ENCODE measurements around the gene FAM240B. TPM values are rescaled to one million over a fixed set of nuclear protein-coding genes. Genes with fewer than 3 reads are reported as not detected.

The FAM240B gene
- total and polyA plus RNA-seq, 2 of the 4 experiments (the other 2 are of a cell fraction): not detected

GRCh38 chr9:38718148-38718547, 1.8 kb downstream of the FAM240B start:
- Histone ChIP-seq H2AFZ (replicated peaks; ENCODE audit: low read length, poor library complexity) (no peak overlapping the region), H3K4ac (ENCODE audit: low read depth, low read length) (no peak overlapping the region), H3K4me1 (ENCODE audit: control insufficient read depth, insufficient read depth, low read length) (no peaks in the 10 kb centered on the region), H3K9me1 (ENCODE audit: insufficient read depth, low read length) (no peaks in the 10 kb centered on the region), H3K36me3 (ENCODE audit: control insufficient read depth, insufficient read depth, low read length) (no peaks in the 10 kb centered on the region), H4K5ac (ENCODE audit: low read depth, low read length) (no peak overlapping the region), H3K18ac (ENCODE audit: low read depth, low read length) (no peak overlapping the region), H3K79me1 (ENCODE audit: low read depth in 1 of 2, low read length in 2 of 2) (no peaks in the 10 kb centered on the region), H2AK9ac (replicated peaks; ENCODE audit: low read depth, low read length, poor library complexity) (no peak overlapping the region), H2AK5ac (ENCODE audit: low read depth, low read length) (no peak overlapping the region), H3K4me2 (ENCODE audit: low read depth, low read length) (no peak overlapping the region), H3K27me3 (ENCODE audit: control insufficient read depth, insufficient read depth, low read length) (no peaks in the 10 kb centered on the region), H3K23ac (ENCODE audit: low read depth, low read length) (no peak overlapping the region), H3K4me3 (ENCODE audit: insufficient read depth, low read depth, low read length) (no peak overlapping the region), H3K9me3 (ENCODE audit: control insufficient read depth, insufficient read depth, low read length) (0 out of 2 replicates have a peak, but pooled peaks cover 2% of the 10 kb centered on the region), H3K9ac (ENCODE audit: low read depth, low read length) (no peak overlapping the region), H3K14ac (replicated peaks; ENCODE audit: low read depth, low read length) (no peak overlapping the region), H2BK15ac (ENCODE audit: low read depth, low read length) (no peak overlapping the region), H2BK120ac (ENCODE audit: low read depth, low read length) (no peak overlapping the region), H4K20me1 (ENCODE audit: insufficient read depth, low read length) (no peaks in the 10 kb centered on the region), H2BK20ac (ENCODE audit: low read depth, low read length) (no peak overlapping the region), H4K8ac (ENCODE audit: low read depth in 2 of 2, low read length in 2 of 2) (no peak overlapping the region), H3K56ac (ENCODE audit: extremely low read depth, insufficient read depth, low read length) (no peak overlapping the region), H2BK5ac (ENCODE audit: low read depth, low read length, poor library complexity, severe bottlenecking) (no peak overlapping the region), H4K91ac (ENCODE audit: insufficient read depth, low read depth, low read length) (no peak overlapping the region), H3K27ac (ENCODE audit: insufficient read depth, low read length) (no peak overlapping the region)
- ChIA-PET POLR2A (ENCODE audit: unreplicated experiment) (no interaction called here), CTCF (no interaction called here)
- dilution Hi-C loops (cut with HindIII; ENCODE audit: low sequenced_read_pairs, unreplicated experiment) (no loop called here), intact Hi-C loops (cut with micrococcal nuclease) (loop anchor here (10.0 kb wide), 1 partner anchor 53 kb away; no protein-coding TSS in a partner anchor), in situ Hi-C loops (cut with MboI; ENCODE audit: low sequenced_read_pairs) (no loop called here)
- TF ChIP-seq SMC3 (IDR thresholded peaks at IDR 0.05; ENCODE audit: low read depth, low read length) (no peak), MAFK (IDR thresholded peaks at IDR 0.05; ENCODE audit: low read depth, low read length) (no peak), MXI1 (IDR thresholded peaks at IDR 0.05; ENCODE audit: borderline replicate concordance, low read depth, low read length) (no peak), MAZ (IDR thresholded peaks at IDR 0.05; ENCODE audit: borderline replicate concordance, low read depth, low read length) (no peak), FOS (IDR thresholded peaks at IDR 0.05; ENCODE audit: low read depth, low read length) (no peak), CTCF (conservative IDR thresholded peaks at IDR 0.05; ENCODE audit: low read depth, low read length) (no peak), RCOR1 (IDR thresholded peaks at IDR 0.05; ENCODE audit: insufficient replicate concordance, low read length) (no peak), USF2 (IDR thresholded peaks at IDR 0.05; ENCODE audit: low read depth, low read length) (no peak), CHD1 (IDR thresholded peaks at IDR 0.05; ENCODE audit: low read depth, low read length) (no peak), NFE2L2 (IDR thresholded peaks at IDR 0.05; ENCODE audit: low read depth, low read length) (no peak), RAD21 (IDR thresholded peaks at IDR 0.05; ENCODE audit: low read length) (no peak)
- TF ChIP-seq, protein P1, sequence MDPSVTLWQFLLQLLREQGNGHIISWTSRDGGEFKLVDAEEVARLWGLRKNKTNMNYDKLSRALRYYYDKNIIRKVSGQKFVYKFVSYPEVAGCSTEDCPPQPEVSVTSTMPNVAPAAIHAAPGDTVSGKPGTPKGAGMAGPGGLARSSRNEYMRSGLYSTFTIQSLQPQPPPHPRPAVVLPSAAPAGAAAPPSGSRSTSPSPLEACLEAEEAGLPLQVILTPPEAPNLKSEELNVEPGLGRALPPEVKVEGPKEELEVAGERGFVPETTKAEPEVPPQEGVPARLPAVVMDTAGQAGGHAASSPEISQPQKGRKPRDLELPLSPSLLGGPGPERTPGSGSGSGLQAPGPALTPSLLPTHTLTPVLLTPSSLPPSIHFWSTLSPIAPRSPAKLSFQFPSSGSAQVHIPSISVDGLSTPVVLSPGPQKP (IDR thresholded peaks at IDR 0.05; ENCODE audit: borderline replicate concordance, low read depth, low read length): no peak
- ATAC-seq (ENCODE audit: low read depth) (no peak), DNase-seq (no peak)
- no CpG with 5 or more reads among the region's 1 CpG for WGBS, 2 experiments (ENCODE audit: extremely low coverage in 2 of 2, insufficient read length in 1 of 2)
- BruUV-seq (replicated peaks): no TSS peak
